ENCODE results near the gene DICER1. TPM values are rescaled to one million over a fixed set of nuclear protein-coding genes. Genes with fewer than 3 reads are reported as not detected.

DICER1 gene
- total RNA-seq, 1 experiment from 2014 or later, result 32.7 TPM

DNA sequence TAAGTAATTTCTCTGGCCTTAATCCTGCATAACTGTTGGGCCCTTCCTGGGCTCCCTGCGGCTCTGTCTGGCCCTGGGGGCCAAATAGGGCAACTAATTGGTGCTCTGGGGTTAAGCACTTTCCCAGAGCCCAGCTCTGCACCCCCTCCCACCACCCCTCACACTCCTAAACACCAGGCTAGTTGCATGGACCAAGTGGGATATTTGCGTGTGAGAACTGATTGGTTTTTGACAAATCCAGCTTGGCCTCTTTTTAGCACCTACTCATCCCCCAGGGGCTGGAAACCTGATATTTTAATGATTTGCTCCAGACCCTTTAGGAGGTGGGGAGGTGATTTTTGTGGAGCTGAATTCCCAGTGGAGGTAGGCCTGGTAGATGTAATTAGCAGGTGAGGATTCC is 91.9 kb downstream of the DICER1 start:
- intact Hi-C loops (cut with micrococcal nuclease; ENCODE audit: unreplicated experiment), result no loop called here
- in situ Hi-C loops (cut with HindIII; ENCODE audit: low pct_unique_long_range_greater_than_20kb, low sequenced_read_pairs), result no loop called here
- ChIA-PET POLR2A (no interaction called here), CTCF (no interaction called here)
- Histone ChIP-seq H3K36me3 (ENCODE audit: control insufficient read depth, insufficient read depth, low read length) (no peaks in the 10 kb centered on the region), H3K4me3 (ENCODE audit: low read depth in 2 of 2, low read length in 2 of 2) (no peak overlapping the region), H3K27me3 (ENCODE audit: control insufficient read depth, insufficient read depth, low read length) (no peaks in the 10 kb centered on the region), H3K27ac (ENCODE audit: low read length) (no peak overlapping the region), H3K4me1 (ENCODE audit: control insufficient read depth, insufficient read depth, low read length) (no peaks in the 10 kb centered on the region), H3K9me3 (ENCODE audit: control insufficient read depth, insufficient read depth, low read depth, low read length) (no peaks in the 10 kb centered on the region)
- TF ChIP-seq POLR2AphosphoS5 (IDR thresholded peaks at IDR 0.05; ENCODE audit: low read depth, low read length), result no peak
- TF ChIP-seq TCF7L2 (IDR thresholded peaks at IDR 0.05; ENCODE audit: low read depth, low read length), result no peak
- TF ChIP-seq, protein P1, sequence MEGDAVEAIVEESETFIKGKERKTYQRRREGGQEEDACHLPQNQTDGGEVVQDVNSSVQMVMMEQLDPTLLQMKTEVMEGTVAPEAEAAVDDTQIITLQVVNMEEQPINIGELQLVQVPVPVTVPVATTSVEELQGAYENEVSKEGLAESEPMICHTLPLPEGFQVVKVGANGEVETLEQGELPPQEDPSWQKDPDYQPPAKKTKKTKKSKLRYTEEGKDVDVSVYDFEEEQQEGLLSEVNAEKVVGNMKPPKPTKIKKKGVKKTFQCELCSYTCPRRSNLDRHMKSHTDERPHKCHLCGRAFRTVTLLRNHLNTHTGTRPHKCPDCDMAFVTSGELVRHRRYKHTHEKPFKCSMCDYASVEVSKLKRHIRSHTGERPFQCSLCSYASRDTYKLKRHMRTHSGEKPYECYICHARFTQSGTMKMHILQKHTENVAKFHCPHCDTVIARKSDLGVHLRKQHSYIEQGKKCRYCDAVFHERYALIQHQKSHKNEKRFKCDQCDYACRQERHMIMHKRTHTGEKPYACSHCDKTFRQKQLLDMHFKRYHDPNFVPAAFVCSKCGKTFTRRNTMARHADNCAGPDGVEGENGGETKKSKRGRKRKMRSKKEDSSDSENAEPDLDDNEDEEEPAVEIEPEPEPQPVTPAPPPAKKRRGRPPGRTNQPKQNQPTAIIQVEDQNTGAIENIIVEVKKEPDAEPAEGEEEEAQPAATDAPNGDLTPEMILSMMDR (IDR thresholded peaks at IDR 0.05), result no peak
- TF ChIP-seq, protein P2, sequence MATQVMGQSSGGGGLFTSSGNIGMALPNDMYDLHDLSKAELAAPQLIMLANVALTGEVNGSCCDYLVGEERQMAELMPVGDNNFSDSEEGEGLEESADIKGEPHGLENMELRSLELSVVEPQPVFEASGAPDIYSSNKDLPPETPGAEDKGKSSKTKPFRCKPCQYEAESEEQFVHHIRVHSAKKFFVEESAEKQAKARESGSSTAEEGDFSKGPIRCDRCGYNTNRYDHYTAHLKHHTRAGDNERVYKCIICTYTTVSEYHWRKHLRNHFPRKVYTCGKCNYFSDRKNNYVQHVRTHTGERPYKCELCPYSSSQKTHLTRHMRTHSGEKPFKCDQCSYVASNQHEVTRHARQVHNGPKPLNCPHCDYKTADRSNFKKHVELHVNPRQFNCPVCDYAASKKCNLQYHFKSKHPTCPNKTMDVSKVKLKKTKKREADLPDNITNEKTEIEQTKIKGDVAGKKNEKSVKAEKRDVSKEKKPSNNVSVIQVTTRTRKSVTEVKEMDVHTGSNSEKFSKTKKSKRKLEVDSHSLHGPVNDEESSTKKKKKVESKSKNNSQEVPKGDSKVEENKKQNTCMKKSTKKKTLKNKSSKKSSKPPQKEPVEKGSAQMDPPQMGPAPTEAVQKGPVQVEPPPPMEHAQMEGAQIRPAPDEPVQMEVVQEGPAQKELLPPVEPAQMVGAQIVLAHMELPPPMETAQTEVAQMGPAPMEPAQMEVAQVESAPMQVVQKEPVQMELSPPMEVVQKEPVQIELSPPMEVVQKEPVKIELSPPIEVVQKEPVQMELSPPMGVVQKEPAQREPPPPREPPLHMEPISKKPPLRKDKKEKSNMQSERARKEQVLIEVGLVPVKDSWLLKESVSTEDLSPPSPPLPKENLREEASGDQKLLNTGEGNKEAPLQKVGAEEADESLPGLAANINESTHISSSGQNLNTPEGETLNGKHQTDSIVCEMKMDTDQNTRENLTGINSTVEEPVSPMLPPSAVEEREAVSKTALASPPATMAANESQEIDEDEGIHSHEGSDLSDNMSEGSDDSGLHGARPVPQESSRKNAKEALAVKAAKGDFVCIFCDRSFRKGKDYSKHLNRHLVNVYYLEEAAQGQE (IDR thresholded peaks at IDR 0.05; ENCODE audit: insufficient read depth in 1 of 2, low read depth in 2 of 2, low read length in 1 of 2), result no peak
- TF ChIP-seq SIN3A (IDR thresholded peaks at IDR 0.05; ENCODE audit: borderline replicate concordance, insufficient read depth, low read depth, low read length), result no peak
- DNase-seq (ENCODE audit: low read depth, low spot score), result no peak
- BruUV-seq (replicated peaks), result no TSS peak
- no peak for ATAC-seq

DNA sequence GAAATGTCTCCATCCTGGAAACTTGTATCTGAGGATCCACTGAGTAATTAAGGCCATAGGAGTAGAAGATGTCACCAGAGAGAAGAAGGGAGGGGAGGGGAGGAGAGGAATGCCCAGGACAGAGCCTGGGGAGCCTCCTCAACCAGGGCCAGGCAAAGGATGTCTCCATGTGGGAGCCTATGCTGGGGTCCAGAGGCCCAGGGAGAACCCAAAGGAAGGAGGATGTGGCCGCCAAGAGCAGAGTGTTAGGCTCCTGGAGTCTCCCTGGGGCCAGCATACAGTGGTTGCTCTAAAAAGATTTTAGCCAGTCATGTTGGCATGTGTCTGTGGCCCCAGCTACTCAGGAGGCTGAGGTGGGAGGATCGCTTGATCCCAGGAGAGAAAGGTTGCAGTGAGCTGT is 92.6 kb downstream of the DICER1 start:
- CTCF ChIA-PET, result no interaction called here
- no TSS peak for BruUV-seq (replicated peaks)

More for the DNA sequence above, 92.6 kb downstream of the DICER1 start:
- in situ Hi-C loops (cut with HindIII; ENCODE audit: low pct_unique_long_range_greater_than_20kb, low sequenced_read_pairs) (no loop called here), intact Hi-C loops (cut with micrococcal nuclease; ENCODE audit: unreplicated experiment) (no loop called here)
- POLR2A ChIA-PET, result no interaction called here
- DNase-seq (ENCODE audit: low read depth, low spot score) (no peak), ATAC-seq (no peak)
- TF ChIP-seq TCF7L2 (IDR thresholded peaks at IDR 0.05; ENCODE audit: low read depth, low read length) (no peak), POLR2AphosphoS5 (IDR thresholded peaks at IDR 0.05; ENCODE audit: low read depth, low read length) (no peak), SIN3A (IDR thresholded peaks at IDR 0.05; ENCODE audit: borderline replicate concordance, insufficient read depth, low read depth, low read length) (no peak)
- TF ChIP-seq, protein P2 (IDR thresholded peaks at IDR 0.05; ENCODE audit: insufficient read depth in 1 of 2, low read depth in 2 of 2, low read length in 1 of 2), result no peak
- TF ChIP-seq, protein P1 (IDR thresholded peaks at IDR 0.05), result no peak
- Histone ChIP-seq H3K4me3 (ENCODE audit: low read depth in 2 of 2, low read length in 2 of 2) (no peak overlapping the region), H3K9me3 (ENCODE audit: control insufficient read depth, insufficient read depth, low read depth, low read length) (no peaks in the 10 kb centered on the region), H3K27me3 (ENCODE audit: control insufficient read depth, insufficient read depth, low read length) (no peaks in the 10 kb centered on the region), H3K27ac (ENCODE audit: low read length) (no peak overlapping the region), H3K36me3 (ENCODE audit: control insufficient read depth, insufficient read depth, low read length) (no peaks in the 10 kb centered on the region), H3K4me1 (ENCODE audit: control insufficient read depth, insufficient read depth, low read length) (no peaks in the 10 kb centered on the region)
